Measurements from ENCODE around the gene SPEG.
A peak's percentile ranks its signal among the peaks of the same experiment; 100 is the strongest.

The SPEG gene

GRCh38 chr2:219533930-219534661 lies 99.5 kb downstream of the SPEG start:
- DNase-seq (ENCODE audit: low read depth) = no peak

DNA sequence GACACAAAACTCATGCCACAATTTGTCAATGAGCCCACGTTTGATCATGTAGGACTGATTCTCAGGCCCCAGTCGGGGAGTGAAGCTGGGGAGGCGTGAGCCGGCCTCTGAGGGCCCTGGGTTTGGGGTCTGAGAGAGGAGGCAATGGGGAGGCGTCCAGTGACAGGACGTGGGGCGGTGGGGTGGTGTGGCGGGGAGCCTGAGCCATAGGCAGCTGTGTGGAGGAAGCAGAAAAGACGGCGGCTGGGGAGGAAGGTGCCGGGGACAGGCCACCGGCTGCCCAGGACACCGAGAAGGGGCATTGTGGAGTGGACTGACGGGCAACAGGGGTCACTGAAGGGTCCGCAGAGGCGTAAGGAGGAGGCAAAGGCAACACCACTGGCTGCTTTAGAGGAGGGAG lies 101.8 kb downstream of the SPEG start:
- DNase-seq (ENCODE audit: low read depth) = no peak

GRCh38 chr2:219536967-219537366 lies 102.3 kb downstream of the SPEG start:
- no peak for DNase-seq (ENCODE audit: low read depth)

GRCh38 chr2:219537657-219538488 lies 103.2 kb downstream of the SPEG start:
- DNase-seq (ENCODE audit: low read depth) = no peak

DNA sequence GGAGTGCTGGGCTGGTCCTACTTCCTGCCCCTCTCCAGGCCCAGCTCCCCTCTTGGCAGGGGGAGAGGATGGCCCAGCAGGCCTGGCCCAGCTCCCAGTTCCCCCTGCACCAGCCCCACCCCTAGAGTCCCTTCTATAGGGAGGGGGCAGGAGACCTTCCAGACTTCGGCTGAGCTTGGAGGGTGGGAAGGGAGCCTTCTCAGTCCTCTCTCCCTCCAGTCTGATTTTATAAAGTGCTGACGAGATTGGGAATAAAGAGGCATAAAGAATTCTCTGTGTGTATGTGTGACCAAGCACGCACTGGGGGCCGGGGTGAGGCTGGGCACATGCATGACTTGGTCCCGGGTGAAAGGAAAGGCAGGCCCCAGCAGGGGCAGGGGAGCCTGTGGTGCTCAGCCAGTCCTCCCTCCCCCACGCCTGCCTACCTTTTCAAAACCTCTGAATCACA lies 103.9 kb downstream of the SPEG start:
- DNase-seq (ENCODE audit: low read depth) = no peak

GRCh38 chr2:219538956-219539788 lies 104.5 kb downstream of the SPEG start:
- DNase-seq (ENCODE audit: low read depth) = no peak

DNA sequence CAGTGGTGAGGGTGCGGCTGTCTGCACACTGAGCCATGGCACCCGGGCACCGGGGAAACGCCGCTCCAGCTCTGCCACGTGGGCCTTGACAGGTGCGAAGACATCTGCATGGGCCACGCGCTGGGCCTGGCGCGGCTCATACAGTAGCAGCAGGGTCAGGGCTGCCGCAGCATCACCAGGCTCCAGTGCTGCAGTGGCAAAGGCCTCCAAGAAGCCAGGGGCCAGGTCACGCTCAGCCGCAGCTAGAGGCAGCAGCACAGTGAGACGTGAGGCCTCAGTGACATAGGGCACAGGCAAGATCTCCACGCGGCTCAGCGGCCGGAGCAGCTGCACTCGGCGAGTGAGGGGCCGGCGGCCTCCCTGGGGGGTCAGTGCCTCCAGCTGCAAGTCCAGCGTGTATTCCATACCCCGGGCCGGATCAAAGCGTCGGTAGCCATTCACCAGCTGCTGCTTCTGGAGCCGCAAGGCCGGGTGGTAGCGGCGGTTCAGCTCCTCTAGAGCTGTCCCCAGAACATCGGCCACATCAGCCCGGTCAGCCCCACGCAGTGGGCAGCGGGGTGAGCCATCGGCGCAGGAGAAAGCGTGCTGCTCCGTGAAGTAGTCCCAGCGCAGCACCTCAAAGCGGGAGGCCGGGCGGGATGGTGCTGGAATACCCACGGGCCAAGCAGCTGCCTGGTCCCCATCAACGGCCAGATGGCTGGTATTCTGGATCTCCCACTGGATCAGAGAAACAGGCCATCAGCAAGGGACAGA lies 105.5 kb downstream of the SPEG start:
- no peak for DNase-seq (ENCODE audit: low read depth)

- no peak for DNase-seq (ENCODE audit: low read depth)
These were observed 106.3 kb downstream of the SPEG start for GRCh38 chr2:219540784-219541504.

- peak; percentile 24 for DNase-seq (ENCODE audit: low read depth)
These were observed 107.1 kb downstream of the SPEG start for GRCh38 chr2:219541611-219542180.

DNA sequence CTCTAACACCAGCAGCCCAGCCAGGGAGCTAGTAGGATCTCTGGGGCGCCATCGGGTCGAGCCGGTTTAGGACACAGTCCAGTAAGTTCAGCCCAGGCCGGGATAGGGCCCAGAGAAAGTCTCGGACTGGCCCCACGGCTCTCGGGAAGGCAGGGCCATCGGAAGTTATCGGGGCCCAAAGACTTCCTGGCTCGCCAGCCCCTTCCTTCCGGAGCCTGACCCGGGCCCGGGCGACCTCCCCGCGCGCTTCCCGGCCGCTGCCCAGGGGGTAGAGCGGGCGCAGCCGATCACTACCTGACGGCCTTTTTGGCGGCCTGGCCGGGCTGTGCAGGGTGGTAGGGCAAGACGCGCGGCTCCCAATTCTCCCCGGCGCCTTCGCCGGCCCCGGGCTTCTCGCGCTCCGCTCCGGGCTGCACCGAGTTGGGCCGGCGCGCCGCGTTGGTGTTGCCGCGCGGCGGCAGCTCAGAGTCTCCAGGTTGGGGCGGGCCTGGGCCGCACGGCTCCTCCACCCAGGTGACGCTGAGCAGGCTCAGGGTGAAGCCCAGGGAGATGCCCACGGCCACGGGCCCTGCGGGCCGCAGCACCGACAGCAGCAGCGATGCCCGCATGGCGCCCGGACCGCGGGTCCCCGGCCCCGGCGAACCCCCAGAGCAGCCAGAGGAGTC lies 108.4 kb downstream of the SPEG start:
- DNase-seq (ENCODE audit: low read depth) = peak; percentile 22

DNA sequence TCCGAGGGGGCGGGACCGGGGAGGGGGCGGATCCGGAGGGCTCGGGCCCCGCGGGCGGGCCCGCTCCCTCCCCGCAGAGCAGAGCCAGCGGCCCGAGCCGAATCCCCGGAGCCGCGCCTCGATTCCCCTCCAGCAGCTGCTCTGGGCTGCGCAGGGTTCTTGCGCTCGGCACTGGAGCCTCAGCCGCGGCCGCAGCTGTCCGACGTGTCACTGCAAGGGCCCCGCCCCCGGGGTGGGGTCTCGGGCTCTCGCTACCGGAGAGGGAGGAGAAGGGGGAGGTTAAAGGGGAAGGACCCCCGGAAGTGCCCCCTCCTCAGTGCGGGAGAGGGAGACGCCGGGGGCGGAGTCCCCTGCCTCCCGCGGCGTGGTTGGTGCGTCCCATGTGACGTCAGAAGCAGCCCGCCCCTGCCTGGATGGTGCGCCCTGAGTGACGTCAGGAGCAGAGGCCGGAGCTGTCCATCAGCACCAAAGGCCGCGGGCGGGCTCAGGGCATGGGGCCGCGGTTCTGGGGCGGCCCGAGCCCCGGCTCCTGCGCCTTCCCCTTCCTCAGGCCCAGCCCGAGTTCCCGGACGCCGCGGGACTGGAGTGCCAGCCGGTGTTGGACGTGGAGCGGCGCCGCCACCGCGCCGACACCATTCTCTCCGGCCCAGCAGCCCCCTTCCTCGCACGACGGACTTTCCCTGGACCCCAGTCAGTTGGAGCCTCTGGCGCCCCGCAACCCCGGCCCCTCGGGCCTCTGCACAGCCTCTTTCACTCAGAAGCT lies 109.1 kb downstream of the SPEG start, which contains the start of the genes CHPF and TMEM198:
CHPF (minus strand) TSS at position 214 of the 763 bp plus-strand sequence. CDS start 271 bp downstream, outside the sequence.
TMEM198 (plus strand) TSS at position 433 of the 763 bp plus-strand sequence. CDS start 700 bp downstream, outside the sequence.
- DNase-seq (ENCODE audit: low read depth) = peak; percentile 99

DNA sequence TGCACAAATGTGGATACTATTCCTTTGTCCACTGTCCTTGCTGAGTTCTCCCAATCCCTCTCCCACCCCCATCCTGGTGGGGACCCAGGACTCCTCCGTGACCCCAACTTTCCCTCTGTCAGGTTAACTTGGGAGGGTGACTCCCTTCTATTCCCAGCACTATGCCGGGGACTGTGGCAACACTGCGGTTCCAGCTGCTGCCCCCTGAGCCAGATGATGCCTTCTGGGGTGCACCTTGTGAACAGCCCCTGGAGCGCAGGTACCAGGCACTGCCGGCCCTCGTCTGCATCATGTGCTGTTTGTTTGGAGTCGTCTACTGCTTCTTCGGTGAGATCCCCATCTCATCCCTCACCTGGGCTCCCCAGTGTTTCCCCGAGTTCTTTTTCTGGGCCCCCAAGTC lies 109.9 kb downstream of the SPEG start:
- no peak for DNase-seq (ENCODE audit: low read depth)

DNA sequence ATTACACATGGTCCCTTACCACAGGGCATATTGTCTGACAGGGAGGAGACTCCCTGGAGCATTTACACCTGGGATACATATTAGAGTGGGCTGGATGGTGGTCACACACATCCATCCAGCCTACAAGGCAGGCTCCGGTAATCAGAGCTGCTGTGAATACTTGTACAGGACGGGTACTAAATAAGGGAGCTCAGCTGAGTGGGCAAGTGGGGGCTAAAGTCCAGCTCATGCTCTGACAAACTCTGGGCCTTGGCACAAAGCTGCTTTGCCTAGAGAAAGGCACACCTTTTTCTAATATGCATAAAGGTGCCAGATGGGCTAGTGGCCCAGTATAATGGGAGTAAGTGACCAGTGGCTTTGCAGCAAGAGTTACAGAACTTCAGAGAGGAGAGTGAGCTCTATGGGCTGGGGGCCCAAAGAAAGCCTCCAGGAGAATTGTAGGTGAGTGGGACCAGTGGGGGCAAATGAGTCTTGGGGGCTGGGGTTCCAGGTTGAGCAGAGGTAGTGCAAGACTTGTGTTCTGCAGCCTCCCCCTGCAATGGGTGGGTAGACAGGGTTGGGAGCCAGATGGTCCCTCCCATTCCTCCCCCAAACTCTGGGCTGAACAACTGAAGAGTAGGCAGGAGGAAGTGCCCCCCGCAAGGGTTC lies 110.8 kb downstream of the SPEG start:
- no peak for DNase-seq (ENCODE audit: low read depth)

- no peak for DNase-seq (ENCODE audit: low read depth)
These were observed 111.3 kb downstream of the SPEG start for GRCh38 chr2:219545943-219546352.

GRCh38 chr2:219547621-219548020 lies 113.0 kb downstream of the SPEG start:
- no peak for DNase-seq (ENCODE audit: low read depth)
